ENCODE measurements around the gene CDCP1.

The CDCP1 gene

DNA sequence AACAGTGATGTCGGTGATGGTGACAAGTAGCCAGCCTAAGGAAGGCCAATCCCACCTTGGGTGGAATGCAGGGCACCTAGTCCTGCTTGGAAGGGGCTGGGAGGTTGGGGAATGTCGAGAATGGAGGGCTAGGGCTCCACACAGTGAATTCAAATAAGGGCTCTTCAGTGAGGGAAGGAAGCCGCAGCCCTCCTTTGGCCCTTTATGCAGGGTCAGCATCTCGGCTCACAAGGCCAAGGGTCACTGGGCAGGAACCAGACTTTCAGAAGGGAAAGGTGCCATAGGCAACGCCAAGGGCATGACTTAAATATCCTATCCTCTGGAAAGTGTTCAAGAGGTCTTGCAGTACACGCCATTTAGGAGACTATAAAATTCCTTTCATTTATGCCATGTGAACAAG, 63.2 kb downstream of the CDCP1 start:
- TF ChIP-seq, protein P1, sequence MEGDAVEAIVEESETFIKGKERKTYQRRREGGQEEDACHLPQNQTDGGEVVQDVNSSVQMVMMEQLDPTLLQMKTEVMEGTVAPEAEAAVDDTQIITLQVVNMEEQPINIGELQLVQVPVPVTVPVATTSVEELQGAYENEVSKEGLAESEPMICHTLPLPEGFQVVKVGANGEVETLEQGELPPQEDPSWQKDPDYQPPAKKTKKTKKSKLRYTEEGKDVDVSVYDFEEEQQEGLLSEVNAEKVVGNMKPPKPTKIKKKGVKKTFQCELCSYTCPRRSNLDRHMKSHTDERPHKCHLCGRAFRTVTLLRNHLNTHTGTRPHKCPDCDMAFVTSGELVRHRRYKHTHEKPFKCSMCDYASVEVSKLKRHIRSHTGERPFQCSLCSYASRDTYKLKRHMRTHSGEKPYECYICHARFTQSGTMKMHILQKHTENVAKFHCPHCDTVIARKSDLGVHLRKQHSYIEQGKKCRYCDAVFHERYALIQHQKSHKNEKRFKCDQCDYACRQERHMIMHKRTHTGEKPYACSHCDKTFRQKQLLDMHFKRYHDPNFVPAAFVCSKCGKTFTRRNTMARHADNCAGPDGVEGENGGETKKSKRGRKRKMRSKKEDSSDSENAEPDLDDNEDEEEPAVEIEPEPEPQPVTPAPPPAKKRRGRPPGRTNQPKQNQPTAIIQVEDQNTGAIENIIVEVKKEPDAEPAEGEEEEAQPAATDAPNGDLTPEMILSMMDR (IDR thresholded peaks at IDR 0.05; ENCODE audit: insufficient read depth, low read length, poor library complexity, severe bottlenecking) = no peak
- TF ChIP-seq EZH2phosphoT487 (conservative IDR thresholded peaks at IDR 0.05; ENCODE audit: low read length) = no peak
- no peak overlapping the region for H3K27ac ChIP-seq (ENCODE audit: low read depth, low read length)
- no peaks in the 10 kb centered on the region for H3K27me3 ChIP-seq (ENCODE audit: low read length)
- no peaks in the 10 kb centered on the region for H3K9me3 ChIP-seq (ENCODE audit: insufficient read depth, low read length)
- H3K79me2 ChIP-seq (ENCODE audit: insufficient read depth, low read length) = no peaks in the 10 kb centered on the region
- H3F3A ChIP-seq (ENCODE audit: insufficient read depth) = no peaks in the 10 kb centered on the region
- no peaks in the 10 kb centered on the region for H3K36me3 ChIP-seq (ENCODE audit: low read length)
- no peaks in the 10 kb centered on the region for H4K20me1 ChIP-seq (ENCODE audit: low read depth, low read length)
- H2AFZ ChIP-seq (ENCODE audit: low read depth, low read length, severe bottlenecking) = no peak overlapping the region
- no peaks in the 10 kb centered on the region for H3K9me2 ChIP-seq (replicated peaks; ENCODE audit: insufficient read depth, low read length)
- no peak overlapping the region for H3K9ac ChIP-seq (ENCODE audit: low read length)
- H3K4me2 ChIP-seq (ENCODE audit: low read depth, low read length, poor library complexity, severe bottlenecking) = no peak overlapping the region
- H3K4me3 ChIP-seq (ENCODE audit: insufficient read depth, low read length, poor library complexity, severe bottlenecking) = no peak overlapping the region

DNA sequence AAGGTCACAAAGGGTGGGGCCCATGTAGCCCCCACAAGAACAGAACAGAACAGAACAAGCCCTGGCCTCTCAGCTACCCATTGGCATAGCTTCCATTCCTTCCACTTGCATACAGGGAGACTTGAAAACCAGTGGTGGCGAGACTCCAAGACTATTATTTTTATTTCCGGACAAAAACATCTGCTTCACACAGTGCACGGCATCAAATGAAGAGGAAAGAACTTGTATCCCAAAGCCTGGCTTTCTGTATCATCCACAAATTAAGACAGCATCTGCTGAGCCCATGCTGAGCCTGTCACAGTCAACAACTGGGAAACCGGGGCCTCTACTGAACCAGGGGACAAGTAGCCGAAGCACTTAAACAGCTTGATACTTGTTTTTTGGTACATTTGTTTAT, 64.0 kb downstream of the CDCP1 start:
- Histone ChIP-seq H3F3A (ENCODE audit: insufficient read depth) (no peaks in the 10 kb centered on the region), H3K9me3 (ENCODE audit: insufficient read depth, low read length) (no peaks in the 10 kb centered on the region), H3K4me2 (ENCODE audit: low read depth, low read length, poor library complexity, severe bottlenecking) (no peak overlapping the region), H3K27me3 (ENCODE audit: low read length) (no peaks in the 10 kb centered on the region), H3K36me3 (ENCODE audit: low read length) (no peaks in the 10 kb centered on the region), H4K20me1 (ENCODE audit: low read depth, low read length) (no peaks in the 10 kb centered on the region), H3K9me2 (replicated peaks; ENCODE audit: insufficient read depth, low read length) (no peaks in the 10 kb centered on the region), H3K9ac (ENCODE audit: low read length) (no peak overlapping the region), H3K79me2 (ENCODE audit: insufficient read depth, low read length) (no peaks in the 10 kb centered on the region), H2AFZ (ENCODE audit: low read depth, low read length, severe bottlenecking) (no peak overlapping the region), H3K27ac (ENCODE audit: low read depth, low read length) (no peak overlapping the region), H3K4me3 (ENCODE audit: insufficient read depth, low read length, poor library complexity, severe bottlenecking) (no peak overlapping the region)
- TF ChIP-seq EZH2phosphoT487 (conservative IDR thresholded peaks at IDR 0.05; ENCODE audit: low read length) = no peak
- TF ChIP-seq, protein P1 (IDR thresholded peaks at IDR 0.05; ENCODE audit: insufficient read depth, low read length, poor library complexity, severe bottlenecking) = no peak

DNA sequence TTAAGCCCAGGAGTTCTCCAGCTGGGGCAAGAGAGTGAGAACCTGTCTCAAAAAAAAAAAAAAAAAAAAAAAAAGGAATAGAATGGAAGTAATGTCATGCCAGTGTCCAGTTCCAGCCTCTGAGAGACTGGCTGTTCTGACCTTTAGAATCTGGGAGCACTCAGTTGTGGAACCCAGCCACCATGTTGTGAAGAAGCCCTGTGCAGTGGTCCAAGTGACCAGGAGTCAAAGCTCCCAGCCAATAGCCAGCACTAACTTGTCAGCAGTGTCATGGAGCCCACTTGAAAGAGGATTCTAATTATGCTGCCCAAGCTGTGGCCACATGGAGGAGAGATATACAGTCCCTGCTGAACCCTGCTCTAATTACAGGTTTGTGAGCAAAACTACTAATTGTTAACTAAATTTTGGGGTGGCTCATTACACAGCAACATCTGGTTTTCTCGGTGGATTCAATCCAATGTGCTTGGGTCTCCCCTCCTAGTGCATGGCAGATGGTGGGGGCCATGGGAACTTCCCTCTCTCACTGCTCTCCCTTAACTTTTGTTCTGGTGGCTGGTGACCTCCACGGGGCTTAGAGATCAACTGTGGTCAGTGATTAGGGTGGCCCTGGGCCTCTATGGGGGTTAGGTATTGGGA, 64.6 kb downstream of the CDCP1 start:
- Histone ChIP-seq H3K79me2 (ENCODE audit: insufficient read depth, low read length) (no peaks in the 10 kb centered on the region), H3K27me3 (ENCODE audit: low read length) (no peaks in the 10 kb centered on the region), H3K9me3 (ENCODE audit: insufficient read depth, low read length) (no peaks in the 10 kb centered on the region), H2AFZ (ENCODE audit: low read depth, low read length, severe bottlenecking) (no peak overlapping the region), H3K9me2 (replicated peaks; ENCODE audit: insufficient read depth, low read length) (no peaks in the 10 kb centered on the region), H3K9ac (ENCODE audit: low read length) (no peak overlapping the region), H4K20me1 (ENCODE audit: low read depth, low read length) (no peaks in the 10 kb centered on the region), H3F3A (ENCODE audit: insufficient read depth) (no peaks in the 10 kb centered on the region), H3K36me3 (ENCODE audit: low read length) (no peaks in the 10 kb centered on the region), H3K4me3 (ENCODE audit: insufficient read depth, low read length, poor library complexity, severe bottlenecking) (no peak overlapping the region), H3K27ac (ENCODE audit: low read depth, low read length) (no peak overlapping the region), H3K4me2 (ENCODE audit: low read depth, low read length, poor library complexity, severe bottlenecking) (no peak overlapping the region)
- no peak for TF ChIP-seq EZH2phosphoT487 (conservative IDR thresholded peaks at IDR 0.05; ENCODE audit: low read length)
- TF ChIP-seq, protein P1 (IDR thresholded peaks at IDR 0.05; ENCODE audit: insufficient read depth, low read length, poor library complexity, severe bottlenecking) = no peak
